ENCODE measurements around the gene KRT12. TPM values are rescaled to one million over a fixed set of nuclear protein-coding genes. Genes with fewer than 3 reads are reported as not detected.

The KRT12 gene
- total RNA-seq (2014; rRNA removed; shearing (Covaris generic)): 0.59 and 0.82 TPM in 2 replicates
- 0.58 TPM in 1 of 2 replicates, not detected in the other for polyA plus RNA-seq (2015; cell fraction: cytosol; rRNA removed)
- polyA plus RNA-seq (2015; cell fraction: nucleus; rRNA removed): not detected in 2 replicates

DNA sequence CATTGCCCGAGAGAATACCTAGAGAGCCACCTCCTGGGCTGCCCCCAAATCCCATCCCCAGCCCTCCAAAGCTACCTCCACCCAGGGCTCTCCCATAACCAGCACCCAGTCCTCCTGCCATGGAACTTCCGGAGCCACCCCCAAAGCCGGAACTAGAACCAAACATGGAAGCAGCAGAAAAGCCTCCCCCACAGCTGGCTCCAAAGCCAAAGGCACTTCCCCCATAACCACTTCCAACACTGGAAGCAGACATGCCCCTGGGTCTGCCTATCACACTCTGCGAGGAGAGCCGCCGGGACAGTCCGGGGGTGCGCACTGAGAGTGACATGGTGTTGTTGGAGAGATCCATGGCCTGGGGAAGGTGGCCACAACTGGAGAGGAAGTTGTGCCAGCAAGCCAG is at the start of gene KRT12:
TSS of gene KRT12 (minus strand) at position 386 of the 400 bp plus-strand sequence. CDS start at position 349, 37 bp downstream.
- DNase-seq (ENCODE audit: low read depth, low spot score): no peak
- in situ Hi-C loops (cut with HindIII; ENCODE audit: low pct_unique_long_range_greater_than_20kb, low sequenced_read_pairs): no loop called here

DNA sequence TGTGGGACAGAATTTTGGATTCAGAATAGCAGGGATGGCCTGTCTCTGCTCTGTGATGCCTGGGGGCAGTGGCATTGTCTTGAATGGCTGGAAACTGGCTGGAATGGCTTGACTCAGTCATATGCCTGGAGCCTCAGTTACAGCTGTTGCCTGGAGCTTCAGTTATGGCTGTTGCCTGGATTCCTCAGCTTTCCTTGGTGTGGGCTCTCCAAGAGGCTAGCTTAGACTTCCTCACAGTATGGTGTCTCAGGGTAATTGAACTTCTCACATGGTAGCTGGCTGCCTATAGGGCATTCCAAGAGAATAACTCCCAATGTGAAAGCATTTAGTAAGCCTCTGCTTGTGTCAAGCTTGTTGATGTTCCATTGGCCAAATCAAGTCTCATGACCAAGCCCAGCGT is 49.3 kb upstream of the KRT12 start:
- in situ Hi-C loops (cut with HindIII; ENCODE audit: low pct_unique_long_range_greater_than_20kb, low sequenced_read_pairs): no loop called here

DNA sequence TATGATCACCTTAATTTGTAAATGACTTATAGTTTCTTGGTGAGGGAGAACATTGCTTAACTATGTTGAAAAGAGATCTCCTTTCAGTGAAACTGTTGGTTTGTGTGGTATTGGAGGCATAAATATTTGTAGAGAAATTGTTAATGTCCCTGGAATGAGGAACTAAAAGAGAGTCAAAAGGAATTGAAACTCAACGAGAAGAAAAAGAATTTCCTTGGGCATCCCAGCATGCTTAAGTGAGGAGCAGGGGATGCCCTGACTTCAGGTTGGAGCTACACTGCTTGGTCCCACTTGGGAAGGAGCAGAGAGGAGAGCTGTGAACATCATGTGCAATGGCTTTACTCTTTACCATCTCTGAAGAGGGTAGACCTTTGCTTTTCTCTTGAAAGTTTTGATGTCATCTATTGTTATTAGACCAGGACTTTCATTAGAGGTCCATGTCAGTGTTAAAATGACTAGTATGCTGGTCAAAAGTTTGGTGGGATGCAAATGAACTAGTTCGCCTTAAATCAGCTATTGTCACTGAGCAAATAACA is 48.8 kb upstream of the KRT12 start:
- in situ Hi-C loops (cut with HindIII; ENCODE audit: low pct_unique_long_range_greater_than_20kb, low sequenced_read_pairs): no loop called here
- no peak for DNase-seq (ENCODE audit: low read depth, low spot score)

More for the DNA sequence above, 49.3 kb upstream of the KRT12 start:
- DNase-seq (ENCODE audit: low read depth, low spot score): peak; percentile 30

DNA sequence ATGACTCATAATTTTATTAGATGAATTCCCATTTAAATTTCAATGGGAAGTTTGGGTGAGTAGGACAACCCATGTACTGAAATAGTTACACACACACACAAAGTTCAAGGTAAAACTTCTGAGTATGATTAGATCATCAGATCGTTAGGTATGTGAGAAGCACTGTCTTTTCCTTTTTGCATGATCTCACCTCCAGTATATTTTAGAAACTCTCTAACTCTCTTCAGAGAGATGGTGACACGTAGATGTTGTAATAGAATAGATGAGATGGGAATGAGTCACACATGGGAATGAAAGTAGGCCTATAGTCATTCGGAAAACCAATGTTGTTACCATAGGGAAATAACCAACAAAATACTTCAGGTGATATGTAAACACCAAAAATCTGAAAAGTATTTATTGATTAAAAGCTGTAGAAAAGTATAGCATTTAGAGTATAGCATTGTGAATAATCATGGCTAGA is 48.2 kb upstream of the KRT12 start:
- DNase-seq (ENCODE audit: low read depth, low spot score): no peak
- in situ Hi-C loops (cut with HindIII; ENCODE audit: low pct_unique_long_range_greater_than_20kb, low sequenced_read_pairs): no loop called here

DNA sequence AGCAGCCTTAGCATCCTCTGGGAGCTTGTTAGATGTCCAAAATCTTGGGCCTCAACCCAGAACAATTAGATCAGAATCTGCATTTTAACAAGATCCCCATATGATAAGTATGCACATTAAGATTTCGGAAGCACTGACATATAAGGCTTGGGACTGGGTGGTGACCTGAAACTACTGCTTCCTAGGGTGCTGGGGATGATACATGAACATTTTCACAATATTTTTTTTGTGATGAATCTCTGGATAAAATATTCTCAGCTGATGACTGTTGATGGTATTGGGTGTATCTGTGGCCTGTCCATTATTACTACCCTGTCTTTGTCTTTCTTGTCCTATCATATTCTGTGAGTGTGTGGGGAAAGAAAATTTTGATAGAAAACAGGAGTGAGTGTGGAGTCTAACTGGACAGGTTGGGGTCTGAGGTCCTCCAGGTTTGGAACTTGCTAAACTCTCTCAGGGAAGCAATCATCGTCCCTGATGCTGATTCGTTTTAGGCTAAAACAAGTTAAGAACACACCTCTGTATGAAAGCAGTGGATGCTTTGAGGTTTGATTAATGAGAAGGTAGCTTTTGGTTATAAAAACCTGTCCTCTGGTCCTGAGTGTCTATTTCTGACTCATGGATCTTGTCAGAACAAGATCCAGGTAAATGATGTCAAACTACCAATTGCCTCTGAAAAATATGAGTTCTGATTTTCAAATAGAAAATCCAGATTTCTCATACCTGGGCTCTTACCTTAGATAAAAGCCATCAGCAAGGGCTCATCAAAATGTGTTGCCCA is 47.2 kb upstream of the KRT12 start:
- in situ Hi-C loops (cut with HindIII; ENCODE audit: low pct_unique_long_range_greater_than_20kb, low sequenced_read_pairs): no loop called here
- DNase-seq (ENCODE audit: low read depth, low spot score): no peak

DNA sequence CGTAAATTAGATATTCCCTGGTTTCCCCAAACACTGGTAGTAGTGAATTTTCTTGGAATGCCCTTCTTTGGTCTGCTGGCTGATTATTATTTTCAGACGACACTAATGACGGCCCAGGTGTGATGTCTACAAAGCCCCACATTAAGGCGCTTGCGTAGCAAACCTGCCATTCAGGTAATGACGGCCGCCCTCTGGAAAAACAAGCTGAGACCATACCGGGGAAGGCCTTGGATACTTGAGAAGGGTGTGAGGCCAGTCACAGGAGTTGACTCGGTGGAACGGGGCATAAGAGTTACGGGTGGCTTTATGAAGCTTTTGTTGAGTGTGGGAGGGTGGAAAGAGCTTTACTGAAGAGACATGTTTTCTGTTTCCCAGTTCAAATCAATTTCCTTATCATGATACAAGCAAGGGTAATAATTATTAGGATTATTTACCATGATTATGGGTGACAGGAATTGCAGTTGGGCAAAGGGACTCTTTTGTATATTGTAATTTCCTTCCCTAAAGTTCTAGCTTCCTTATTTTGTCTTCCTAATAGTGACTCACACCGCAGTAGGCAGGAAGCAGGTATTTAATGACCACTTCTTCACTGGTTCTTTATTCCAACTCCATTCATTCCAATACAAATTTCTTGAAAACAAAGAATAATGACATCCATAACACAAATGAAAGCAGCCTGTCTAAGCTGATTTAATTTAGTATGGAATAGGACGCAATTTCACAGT is 45.6 kb upstream of the KRT12 start:
- DNase-seq (ENCODE audit: low read depth, low spot score): no peak
- in situ Hi-C loops (cut with HindIII; ENCODE audit: low pct_unique_long_range_greater_than_20kb, low sequenced_read_pairs): no loop called here

DNA sequence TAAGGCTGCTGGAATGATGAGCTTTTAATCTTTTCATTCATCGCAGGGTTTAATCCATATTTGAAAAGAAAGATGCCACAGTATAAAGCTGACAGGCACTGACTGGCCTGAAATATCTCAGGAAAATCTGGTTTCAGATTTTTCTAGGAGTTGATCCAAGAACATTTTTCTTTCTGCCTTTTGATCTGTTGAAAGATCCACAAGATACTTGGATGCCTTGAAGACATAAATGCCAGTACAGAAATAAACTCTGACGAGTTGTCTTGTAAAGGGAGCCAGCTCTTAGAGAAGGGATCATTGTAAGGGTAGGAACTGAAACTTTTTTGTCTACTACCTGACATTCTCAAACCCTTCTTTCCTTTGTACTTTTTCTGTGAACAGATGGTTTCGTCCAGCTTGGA is 43.4 kb upstream of the KRT12 start:
- DNase-seq (ENCODE audit: low read depth, low spot score): peak; percentile 43
- in situ Hi-C loops (cut with HindIII; ENCODE audit: low pct_unique_long_range_greater_than_20kb, low sequenced_read_pairs): no loop called here

DNA sequence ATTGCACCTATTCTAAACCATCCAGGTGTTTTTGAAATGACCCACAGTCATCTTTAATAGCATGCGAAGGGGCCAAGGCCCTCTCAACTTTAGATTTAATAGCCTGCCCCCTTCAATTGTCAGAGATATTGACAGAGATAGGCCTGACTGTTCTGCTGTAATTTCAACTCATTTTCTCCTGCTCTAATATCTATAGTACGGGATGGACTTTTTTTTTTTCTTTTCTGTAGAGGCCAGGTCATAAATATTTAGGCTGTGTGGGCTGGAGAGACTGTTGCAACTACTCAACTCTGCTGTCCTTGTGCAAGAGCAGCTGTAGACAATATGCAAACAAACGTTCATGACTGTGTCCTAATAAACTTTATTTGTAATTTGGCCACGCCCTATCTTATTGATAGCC is 42.7 kb upstream of the KRT12 start:
- in situ Hi-C loops (cut with HindIII; ENCODE audit: low pct_unique_long_range_greater_than_20kb, low sequenced_read_pairs): no loop called here
- DNase-seq (ENCODE audit: low read depth, low spot score): no peak

DNA sequence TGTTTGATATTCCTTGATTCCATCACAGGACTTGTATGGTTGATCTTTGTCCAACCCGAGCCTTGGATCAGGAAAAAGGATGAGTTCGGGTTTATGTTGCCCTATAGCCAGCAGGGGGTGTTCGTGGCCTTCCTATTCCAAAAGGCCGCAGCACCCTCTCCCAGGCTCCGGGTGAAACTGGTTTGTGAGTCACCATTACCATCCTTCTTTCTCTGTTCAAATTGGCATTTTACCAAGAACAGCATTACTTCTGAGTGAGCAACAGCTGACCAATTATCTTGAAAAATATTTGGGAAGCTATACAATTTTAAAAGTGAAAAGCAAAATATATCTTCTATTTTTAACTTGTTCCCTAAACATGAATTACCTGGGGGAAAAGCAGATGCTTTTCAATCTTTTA is 42.3 kb upstream of the KRT12 start:
- peak; percentile 89 for DNase-seq (ENCODE audit: low read depth, low spot score)
- in situ Hi-C loops (cut with HindIII; ENCODE audit: low pct_unique_long_range_greater_than_20kb, low sequenced_read_pairs): no loop called here

DNA sequence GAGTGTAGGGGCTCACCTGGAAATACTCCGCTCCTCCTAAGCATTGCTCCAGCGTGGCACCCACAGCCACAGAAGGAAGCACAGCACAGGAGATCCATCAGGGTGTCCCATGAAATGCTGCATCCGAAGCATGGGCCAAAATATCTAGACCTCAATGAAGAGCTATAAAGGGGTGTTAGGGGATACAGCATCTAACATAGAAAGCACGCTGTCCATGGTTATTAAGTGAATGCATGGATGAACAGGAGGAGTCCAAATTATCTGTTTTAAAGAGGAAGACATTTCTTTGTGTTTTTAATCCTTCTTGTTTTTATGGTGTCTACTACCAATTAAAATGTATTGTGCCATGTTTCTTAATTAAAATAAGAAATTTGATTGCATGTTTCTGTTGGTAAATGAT is 39.6 kb upstream of the KRT12 start:
- no peak for DNase-seq (ENCODE audit: low read depth, low spot score)
- in situ Hi-C loops (cut with HindIII; ENCODE audit: low pct_unique_long_range_greater_than_20kb, low sequenced_read_pairs): no loop called here

DNA sequence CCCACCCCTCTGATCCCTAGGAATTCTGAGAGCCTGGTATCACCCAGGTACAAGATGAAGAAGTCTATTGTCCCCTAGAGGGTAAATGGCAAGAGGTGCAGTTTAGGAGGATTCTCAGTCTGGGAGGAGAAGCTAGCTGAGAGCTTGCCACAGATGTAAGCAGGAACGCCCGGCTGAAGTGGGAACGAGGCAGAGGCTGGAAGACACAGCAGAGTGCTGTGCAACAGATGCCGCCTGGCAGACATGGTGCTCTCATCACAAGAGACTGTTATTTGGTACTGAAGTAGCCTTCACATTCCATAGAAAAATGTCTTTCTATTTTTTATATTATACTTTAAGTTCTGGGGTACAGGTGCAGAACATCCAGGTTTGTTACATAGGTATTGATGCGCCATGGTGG is 38.3 kb upstream of the KRT12 start:
- no peak for DNase-seq (ENCODE audit: low read depth, low spot score)
- in situ Hi-C loops (cut with HindIII; ENCODE audit: low pct_unique_long_range_greater_than_20kb, low sequenced_read_pairs): no loop called here

DNA sequence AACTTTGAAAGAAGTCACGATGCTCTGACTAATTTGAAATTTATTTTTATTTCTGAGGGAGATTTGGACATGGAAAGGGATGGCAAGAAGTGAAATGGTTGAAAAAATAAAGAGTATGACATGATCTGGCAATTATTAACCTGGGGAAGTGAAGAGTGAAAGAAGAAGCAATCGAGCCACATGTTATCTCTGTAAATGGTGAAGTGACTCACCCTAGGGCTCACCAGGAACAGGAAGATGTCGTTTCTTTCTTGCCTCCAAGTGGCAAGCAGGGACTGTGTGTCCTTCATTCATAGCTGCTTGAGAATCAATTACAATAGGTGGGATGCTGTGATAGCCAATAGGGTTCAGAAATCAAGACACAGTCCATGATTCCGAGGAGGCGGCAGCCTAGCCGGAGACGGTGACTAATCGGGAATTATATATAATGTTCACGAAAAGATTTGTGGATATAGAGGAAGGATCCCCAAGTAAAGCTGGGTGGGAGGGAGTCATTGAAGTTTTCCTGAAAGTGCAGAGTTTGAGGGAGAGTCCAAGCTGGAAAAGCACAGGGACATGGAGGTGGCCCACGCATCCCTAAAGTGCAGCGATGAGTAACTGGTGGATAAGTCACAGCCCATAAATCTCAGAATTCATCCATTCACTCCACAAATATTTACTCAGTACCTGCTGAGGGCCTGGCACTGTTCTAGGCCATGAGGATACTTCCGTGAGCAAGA is 36.3 kb upstream of the KRT12 start:
- DNase-seq (ENCODE audit: low read depth, low spot score): no peak
- in situ Hi-C loops (cut with HindIII; ENCODE audit: low pct_unique_long_range_greater_than_20kb, low sequenced_read_pairs): no loop called here

DNA sequence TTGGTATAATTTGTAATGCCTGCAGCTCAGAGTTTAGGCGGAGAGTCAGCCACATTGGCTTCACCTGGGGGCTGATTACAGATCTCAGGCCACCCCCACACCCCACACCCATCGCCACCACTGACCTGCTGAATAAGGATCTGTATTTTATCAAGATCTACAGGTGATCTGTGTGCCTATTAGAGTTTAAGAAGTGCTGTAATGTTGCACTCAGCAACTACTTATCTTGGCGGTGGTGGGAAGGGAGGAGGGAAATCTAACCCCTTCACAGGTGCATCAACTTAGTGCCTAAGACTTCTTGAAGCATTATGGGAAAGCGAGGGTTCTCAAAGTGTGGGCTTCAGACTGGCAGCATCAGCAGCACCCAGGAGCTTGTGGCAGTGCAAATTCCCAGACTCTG is 35.5 kb upstream of the KRT12 start:
- DNase-seq (ENCODE audit: low read depth, low spot score): no peak
- in situ Hi-C loops (cut with HindIII; ENCODE audit: low pct_unique_long_range_greater_than_20kb, low sequenced_read_pairs): no loop called here

DNA sequence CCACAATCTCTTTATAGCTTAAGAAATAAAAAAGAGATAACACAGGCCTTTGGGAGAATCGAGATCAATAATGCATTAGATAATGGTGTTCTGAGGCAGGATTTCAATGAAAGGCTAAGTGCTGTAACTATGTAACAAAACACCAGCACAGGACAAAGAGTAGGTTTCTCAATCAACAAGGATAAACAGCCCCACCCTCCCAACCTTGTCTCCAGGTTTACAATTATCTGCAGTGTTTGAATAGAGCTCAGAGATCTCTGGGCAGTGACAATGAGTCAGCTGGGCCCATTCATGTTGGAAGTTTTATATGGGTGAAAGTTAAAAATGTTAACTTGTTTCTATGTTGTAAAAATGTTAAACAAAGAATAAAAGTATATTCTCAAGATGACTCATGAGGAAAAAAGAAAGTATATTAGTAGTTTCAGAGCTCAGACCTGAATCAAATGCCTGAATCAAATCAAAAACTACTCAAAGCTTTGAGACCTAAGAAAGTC is 35.0 kb upstream of the KRT12 start:
- in situ Hi-C loops (cut with HindIII; ENCODE audit: low pct_unique_long_range_greater_than_20kb, low sequenced_read_pairs): no loop called here
- no peak for DNase-seq (ENCODE audit: low read depth, low spot score)

DNA sequence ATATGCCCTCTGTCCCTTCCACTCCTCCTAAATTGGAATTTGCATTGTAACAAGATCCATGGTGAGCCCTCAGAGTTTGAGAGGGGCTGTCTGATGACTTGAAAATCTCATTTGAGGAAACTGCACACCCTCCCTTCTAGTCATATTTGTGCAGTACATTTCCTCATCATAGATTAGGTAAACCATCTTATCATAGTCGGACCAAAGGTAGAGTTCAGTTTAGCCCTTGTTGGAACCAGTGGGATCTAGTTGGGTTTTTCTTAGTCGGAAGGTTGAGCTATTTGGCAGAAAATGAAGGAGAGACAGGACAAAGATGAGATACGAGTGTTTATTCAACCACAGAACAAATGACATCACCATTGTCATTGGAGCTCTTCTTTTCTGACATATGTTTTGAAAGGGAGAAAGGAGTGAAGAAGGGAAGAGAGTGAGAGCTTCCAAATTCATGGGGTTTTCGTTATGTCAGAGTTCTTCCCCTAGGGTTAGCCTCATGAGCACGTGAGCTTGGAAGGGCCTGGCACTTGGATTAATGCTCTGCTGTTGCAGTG is 33.9 kb upstream of the KRT12 start:
- no peak for DNase-seq (ENCODE audit: low read depth, low spot score)
- in situ Hi-C loops (cut with HindIII; ENCODE audit: low pct_unique_long_range_greater_than_20kb, low sequenced_read_pairs): no loop called here

DNA sequence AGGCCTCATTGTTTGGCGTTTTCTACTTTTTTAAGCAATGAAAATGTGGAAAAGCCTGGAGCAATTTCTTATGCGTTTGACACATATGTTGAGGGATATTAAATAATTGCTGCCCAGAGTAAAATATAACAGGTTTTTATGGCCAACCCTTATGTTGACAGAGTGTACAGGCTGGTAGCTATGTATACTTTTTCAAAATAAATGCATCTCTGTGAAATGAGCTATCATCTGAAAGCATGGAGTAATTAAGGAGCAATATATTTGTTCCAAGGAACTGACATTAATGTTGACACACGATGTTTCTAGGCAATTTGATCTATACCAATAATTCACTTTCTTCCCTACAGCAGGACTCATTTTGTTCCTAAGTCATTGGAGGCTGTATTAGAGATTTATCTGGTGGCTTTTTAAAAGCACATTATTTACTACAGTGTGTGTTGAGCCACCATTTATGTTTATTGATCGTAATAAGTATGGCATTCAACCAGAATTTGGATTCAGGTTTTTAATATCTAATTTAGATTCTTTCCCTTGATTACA is 30.0 kb upstream of the KRT12 start:
- in situ Hi-C loops (cut with HindIII; ENCODE audit: low pct_unique_long_range_greater_than_20kb, low sequenced_read_pairs): no loop called here
- no peak for DNase-seq (ENCODE audit: low read depth, low spot score)

DNA sequence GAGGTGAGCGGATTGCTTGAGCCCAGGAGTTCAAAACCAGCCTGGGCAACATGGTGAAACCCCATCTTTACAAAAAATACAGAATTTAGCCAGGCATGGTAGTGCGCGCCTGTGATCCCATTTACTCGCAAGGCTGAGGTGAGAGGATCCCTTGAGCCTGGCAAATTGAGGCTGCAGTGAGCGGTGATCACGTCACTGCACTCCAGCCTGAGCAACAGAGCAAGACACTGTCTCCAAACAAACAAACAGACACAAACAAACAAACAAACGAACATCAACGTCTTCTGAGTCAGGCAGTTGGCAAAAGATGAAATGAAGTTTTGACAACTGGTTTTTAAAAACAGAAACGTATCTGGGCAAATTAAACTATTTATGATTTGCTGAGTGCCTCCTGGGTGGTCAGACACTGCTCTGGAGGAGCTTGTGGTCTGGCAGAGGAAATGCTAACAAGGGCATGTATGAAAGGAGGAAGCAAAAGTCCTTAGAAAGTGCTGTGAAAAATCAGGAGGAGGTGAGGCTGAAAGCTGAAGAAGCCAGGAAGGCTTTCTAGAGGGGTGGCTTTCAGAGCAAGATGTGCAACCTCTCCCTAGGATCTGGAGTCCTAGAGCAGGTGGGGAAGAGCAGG is 28.2 kb upstream of the KRT12 start:
- in situ Hi-C loops (cut with HindIII; ENCODE audit: low pct_unique_long_range_greater_than_20kb, low sequenced_read_pairs): no loop called here
- no peak for DNase-seq (ENCODE audit: low read depth, low spot score)
